ENCODE data around the gene SV2B. TPM values are rescaled to one million over a fixed set of nuclear protein-coding genes. Genes with fewer than 3 reads are reported as not detected.

Gene SV2B
- total and polyA plus RNA-seq, 2 experiments from 2014 or later = 0.06 to 0.76 TPM

DNA sequence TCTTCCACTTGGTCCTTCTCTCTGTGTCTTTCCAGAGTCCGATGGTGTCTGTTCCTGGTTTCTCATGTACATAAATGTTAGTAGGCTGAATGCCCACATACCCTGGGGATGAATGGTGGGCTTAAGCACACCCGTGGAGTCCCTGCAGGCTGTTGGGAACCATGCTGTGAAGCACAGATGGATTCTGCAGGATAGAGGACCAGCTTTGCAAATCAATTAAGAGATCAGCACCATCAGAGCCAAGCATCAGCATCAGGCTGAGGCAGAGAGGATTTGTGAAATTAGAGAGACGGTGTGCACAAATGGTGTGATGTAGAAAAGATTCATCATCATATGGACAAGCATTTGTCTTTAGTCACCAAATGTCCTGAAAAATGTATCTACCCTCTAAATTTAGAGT is 127.1 kb downstream of the SV2B start:
- Mint-ChIP-seq H3K27ac (no peak overlapping the region), H3K27me3 (ENCODE audit: insufficient read depth, low read depth, poor library complexity) (peaks cover 7% of the 10 kb centered on the region), H3K9me3 (no peaks in the 10 kb centered on the region), H3K36me3 (ENCODE audit: low read depth) (no peaks in the 10 kb centered on the region), H3K4me1 (peaks cover 9% of the 10 kb centered on the region), H3K4me3 (no peak overlapping the region)
- ATAC-seq (no peak), DNase-seq (ENCODE audit: low spot score) (no peak)
- H4K20me1 ChIP-seq (replicated peaks; ENCODE audit: insufficient read depth) = no peaks in the 10 kb centered on the region
- H3K4me3 ChIP-seq = no peak overlapping the region
- H3K36me3 ChIP-seq (ENCODE audit: insufficient read depth) = no peaks in the 10 kb centered on the region
- H3K4me2 ChIP-seq = no peak overlapping the region
- no peaks in the 10 kb centered on the region for H3K79me2 ChIP-seq (replicated peaks; ENCODE audit: insufficient read depth)
- H3F3A ChIP-seq (replicated peaks; ENCODE audit: low read depth) = no peaks in the 10 kb centered on the region
- H2AFZ ChIP-seq = no peak overlapping the region
- TF ChIP-seq, protein P1, sequence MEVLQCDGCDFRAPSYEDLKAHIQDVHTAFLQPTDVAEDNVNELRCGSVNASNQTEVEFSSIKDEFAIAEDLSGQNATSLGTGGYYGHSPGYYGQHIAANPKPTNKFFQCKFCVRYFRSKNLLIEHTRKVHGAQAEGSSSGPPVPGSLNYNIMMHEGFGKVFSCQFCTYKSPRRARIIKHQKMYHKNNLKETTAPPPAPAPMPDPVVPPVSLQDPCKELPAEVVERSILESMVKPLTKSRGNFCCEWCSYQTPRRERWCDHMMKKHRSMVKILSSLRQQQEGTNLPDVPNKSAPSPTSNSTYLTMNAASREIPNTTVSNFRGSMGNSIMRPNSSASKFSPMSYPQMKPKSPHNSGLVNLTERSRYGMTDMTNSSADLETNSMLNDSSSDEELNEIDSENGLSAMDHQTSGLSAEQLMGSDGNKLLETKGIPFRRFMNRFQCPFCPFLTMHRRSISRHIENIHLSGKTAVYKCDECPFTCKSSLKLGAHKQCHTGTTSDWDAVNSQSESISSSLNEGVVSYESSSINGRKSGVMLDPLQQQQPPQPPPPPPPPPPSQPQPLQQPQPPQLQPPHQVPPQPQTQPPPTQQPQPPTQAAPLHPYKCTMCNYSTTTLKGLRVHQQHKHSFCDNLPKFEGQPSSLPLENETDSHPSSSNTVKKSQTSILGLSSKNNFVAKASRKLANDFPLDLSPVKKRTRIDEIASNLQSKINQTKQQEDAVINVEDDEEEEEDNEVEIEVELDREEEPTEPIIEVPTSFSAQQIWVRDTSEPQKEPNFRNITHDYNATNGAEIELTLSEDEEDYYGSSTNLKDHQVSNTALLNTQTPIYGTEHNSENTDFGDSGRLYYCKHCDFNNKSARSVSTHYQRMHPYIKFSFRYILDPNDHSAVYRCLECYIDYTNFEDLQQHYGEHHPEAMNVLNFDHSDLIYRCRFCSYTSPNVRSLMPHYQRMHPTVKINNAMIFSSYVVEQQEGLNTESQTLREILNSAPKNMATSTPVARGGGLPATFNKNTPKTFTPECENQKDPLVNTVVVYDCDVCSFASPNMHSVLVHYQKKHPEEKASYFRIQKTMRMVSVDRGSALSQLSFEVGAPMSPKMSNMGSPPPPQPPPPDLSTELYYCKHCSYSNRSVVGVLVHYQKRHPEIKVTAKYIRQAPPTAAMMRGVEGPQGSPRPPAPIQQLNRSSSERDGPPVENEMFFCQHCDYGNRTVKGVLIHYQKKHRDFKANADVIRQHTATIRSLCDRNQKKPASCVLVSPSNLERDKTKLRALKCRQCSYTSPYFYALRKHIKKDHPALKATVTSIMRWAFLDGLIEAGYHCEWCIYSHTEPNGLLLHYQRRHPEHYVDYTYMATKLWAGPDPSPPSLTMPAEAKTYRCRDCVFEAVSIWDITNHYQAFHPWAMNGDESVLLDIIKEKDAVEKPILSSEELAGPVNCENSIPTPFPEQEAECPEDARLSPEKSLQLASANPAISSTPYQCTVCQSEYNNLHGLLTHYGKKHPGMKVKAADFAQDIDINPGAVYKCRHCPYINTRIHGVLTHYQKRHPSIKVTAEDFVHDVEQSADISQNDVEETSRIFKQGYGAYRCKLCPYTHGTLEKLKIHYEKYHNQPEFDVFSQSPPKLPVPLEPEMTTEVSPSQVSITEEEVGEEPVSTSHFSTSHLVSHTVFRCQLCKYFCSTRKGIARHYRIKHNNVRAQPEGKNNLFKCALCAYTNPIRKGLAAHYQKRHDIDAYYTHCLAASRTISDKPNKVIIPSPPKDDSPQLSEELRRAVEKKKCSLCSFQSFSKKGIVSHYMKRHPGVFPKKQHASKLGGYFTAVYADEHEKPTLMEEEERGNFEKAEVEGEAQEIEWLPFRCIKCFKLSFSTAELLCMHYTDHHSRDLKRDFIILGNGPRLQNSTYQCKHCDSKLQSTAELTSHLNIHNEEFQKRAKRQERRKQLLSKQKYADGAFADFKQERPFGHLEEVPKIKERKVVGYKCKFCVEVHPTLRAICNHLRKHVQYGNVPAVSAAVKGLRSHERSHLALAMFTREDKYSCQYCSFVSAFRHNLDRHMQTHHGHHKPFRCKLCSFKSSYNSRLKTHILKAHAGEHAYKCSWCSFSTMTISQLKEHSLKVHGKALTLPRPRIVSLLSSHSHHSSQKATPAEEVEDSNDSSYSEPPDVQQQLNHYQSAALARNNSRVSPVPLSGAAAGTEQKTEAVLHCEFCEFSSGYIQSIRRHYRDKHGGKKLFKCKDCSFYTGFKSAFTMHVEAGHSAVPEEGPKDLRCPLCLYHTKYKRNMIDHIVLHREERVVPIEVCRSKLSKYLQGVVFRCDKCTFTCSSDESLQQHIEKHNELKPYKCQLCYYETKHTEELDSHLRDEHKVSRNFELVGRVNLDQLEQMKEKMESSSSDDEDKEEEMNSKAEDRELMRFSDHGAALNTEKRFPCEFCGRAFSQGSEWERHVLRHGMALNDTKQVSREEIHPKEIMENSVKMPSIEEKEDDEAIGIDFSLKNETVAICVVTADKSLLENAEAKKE (CRISPR knock-in tag; IDR thresholded peaks at IDR 0.05) = no peak
- TF ChIP-seq EZH2phosphoT487 (IDR thresholded peaks at IDR 0.05; ENCODE audit: unreplicated experiment) = no peak
- no peaks in the 10 kb centered on the region for H3K4me1 ChIP-seq (ENCODE audit: insufficient read depth)
- H3K9me2 ChIP-seq (ENCODE audit: insufficient read depth) = no peaks in the 10 kb centered on the region
- no peaks in the 10 kb centered on the region for H3K27me3 ChIP-seq (ENCODE audit: insufficient read depth)
- H3K27ac ChIP-seq (ENCODE audit: low read depth) = no peak overlapping the region

DNA sequence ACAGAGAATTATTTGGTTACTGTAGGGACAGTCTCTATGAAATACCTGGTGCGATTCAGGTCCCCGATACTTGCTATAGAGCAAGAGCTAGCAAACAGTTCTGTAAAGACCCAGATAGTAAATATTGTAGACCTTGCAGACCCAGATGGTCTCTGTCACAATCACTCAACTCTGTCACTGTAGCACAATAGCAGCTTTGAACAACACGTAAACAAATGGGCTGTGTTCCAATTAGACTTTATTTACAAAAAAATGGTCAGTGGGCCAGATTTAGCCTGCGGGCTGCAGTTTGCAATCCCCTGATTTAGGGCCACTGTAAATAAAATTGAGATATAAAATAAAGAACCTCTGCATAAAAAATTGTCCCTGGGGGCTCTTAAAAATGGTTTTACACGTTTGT is 127.7 kb downstream of the SV2B start:
- Histone ChIP-seq H3K4me1 (ENCODE audit: insufficient read depth) (no peaks in the 10 kb centered on the region), H3K79me2 (replicated peaks; ENCODE audit: insufficient read depth) (no peaks in the 10 kb centered on the region), H3K36me3 (ENCODE audit: insufficient read depth) (no peaks in the 10 kb centered on the region), H3K27me3 (ENCODE audit: insufficient read depth) (no peaks in the 10 kb centered on the region), H3K4me2 (no peak overlapping the region), H3K4me3 (no peak overlapping the region), H2AFZ (no peak overlapping the region), H3K27ac (ENCODE audit: low read depth) (no peak overlapping the region), H3F3A (replicated peaks; ENCODE audit: low read depth) (no peaks in the 10 kb centered on the region), H4K20me1 (replicated peaks; ENCODE audit: insufficient read depth) (no peaks in the 10 kb centered on the region), H3K9me2 (ENCODE audit: insufficient read depth) (no peaks in the 10 kb centered on the region)
- TF ChIP-seq JUNB (IDR thresholded peaks at IDR 0.05; ENCODE audit: unreplicated experiment) (no peak), POLR2AphosphoS5 (IDR thresholded peaks at IDR 0.05; ENCODE audit: low read depth) (no peak), CREB1 (CRISPR knock-in tag; IDR thresholded peaks at IDR 0.05; ENCODE audit: low read depth) (no peak)
- peaks cover 7% of the 10 kb centered on the region for H3K27me3 Mint-ChIP-seq (ENCODE audit: insufficient read depth, low read depth, poor library complexity)
- no peak overlapping the region for H3K27ac Mint-ChIP-seq
- no peaks in the 10 kb centered on the region for H3K9me3 Mint-ChIP-seq
- DNase-seq (ENCODE audit: low spot score) (no peak), ATAC-seq (no peak)
- no peaks in the 10 kb centered on the region for H3K36me3 Mint-ChIP-seq (ENCODE audit: low read depth)
- peaks cover 9% of the 10 kb centered on the region for H3K4me1 Mint-ChIP-seq
- H3K4me3 Mint-ChIP-seq = no peak overlapping the region
